Mucosa of descending colon (tissue), 3 donors: ENCODE results near the gene PRICKLE2. TPM values are rescaled to one million over a fixed set of nuclear protein-coding genes. Genes with fewer than 3 reads are reported as not detected.

ENCODE experiments used
- ATAC-seq: fragments of 200-7000 bp; cut with Tn5 transposase; one replicate; pipeline ENCODE4 v1.9.1; 2020; ENCODE audit warnings: mild to moderate bottlenecking, moderate library complexity
- DNase-seq, 3 donors: peaks; one replicate each; pipeline ENCODE4 v3.0.0-alpha.2; 2020
- H3K36me3 ChIP-seq: fragments of 200-600 bp; one replicate; pipeline ENCODE4 v1.8.0; 2021; ENCODE audit warnings: low read depth, mild to moderate bottlenecking
- H3K4me1 ChIP-seq: fragments of 200-600 bp; one replicate; pipeline ENCODE4 v1.8.0; 2021; ENCODE audit warnings: low read depth, mild to moderate bottlenecking
- H3K4me3 ChIP-seq: fragments of 200-600 bp; one replicate; pipeline ENCODE4 v1.8.0; 2021; ENCODE audit warnings: mild to moderate bottlenecking
- H3K9me3 ChIP-seq: fragments of 200-600 bp; one replicate; pipeline ENCODE4 v1.8.0; 2021; ENCODE audit warnings: mild to moderate bottlenecking
- CTCF ChIP-seq: fragments of 200-600 bp; IDR thresholded peaks from one replicate; pipeline ENCODE4 v1.8.0; 2022; ENCODE audit warnings: antibody characterized with exemption, mild to moderate bottlenecking
- intact Hi-C, 2 donors: fragments of 100-400 bp; cut with DNase I in 1 of 2; cut with micrococcal nuclease in 1 of 2; formaldehyde crosslinking; loops; one replicate each; pipeline versions ENCODE4 v1.11.0 to v1.11.1; 2022; cut with DNase I, micrococcal nuclease
- long read RNA-seq, 2 donors: library from polyadenylated mRNA; unstranded; transcript quantifications; one replicate each; pipeline ENCODE4 v2.0.0, GENCODE V29; 2019 to 2021
- total RNA-seq, 3 donors: library from RNA; stranded (reverse); fragmentation: NEBNext Ultra II Directional in 2 of 3; extraction: Animal tissue kit (Norgen Biotek cat#: 25700) in 2 of 3; gene quantifications; one replicate each; pipeline versions ENCODE4 v1.2.1 to v1.2.4, GENCODE V29; 2021 to 2023
- donor health status: DM: no; HTN: no; CAD: no; lungs with moderate emphysema.
- donor health status: DM: no; HTN: no; CAD: no.
- donor health status: DM: no; HTN: yes; CAD: no.

PRICKLE2 gene
- 10 to 100 TPM in 1 of 3 donors, 1 to 10 TPM in 2; 4.3 to 66.3 (median 7.0) TPM for total RNA-seq
- long read RNA-seq, donor 1, full-length matches to known transcripts = 13 of 22 reads
- long read RNA-seq, donor 1, partial matches to known transcripts = 4 of 22 reads
- long read RNA-seq, donor 1, other reads (novel, unspliced or antisense) = 5 of 22 reads
- long read RNA-seq, donor 2, full-length matches to known transcripts = 1 of 1 reads
- long read RNA-seq, donor 2, partial matches to known transcripts = 0 of 1 reads
- long read RNA-seq, donor 2, other reads (novel, unspliced or antisense) = 0 of 1 reads

DNA sequence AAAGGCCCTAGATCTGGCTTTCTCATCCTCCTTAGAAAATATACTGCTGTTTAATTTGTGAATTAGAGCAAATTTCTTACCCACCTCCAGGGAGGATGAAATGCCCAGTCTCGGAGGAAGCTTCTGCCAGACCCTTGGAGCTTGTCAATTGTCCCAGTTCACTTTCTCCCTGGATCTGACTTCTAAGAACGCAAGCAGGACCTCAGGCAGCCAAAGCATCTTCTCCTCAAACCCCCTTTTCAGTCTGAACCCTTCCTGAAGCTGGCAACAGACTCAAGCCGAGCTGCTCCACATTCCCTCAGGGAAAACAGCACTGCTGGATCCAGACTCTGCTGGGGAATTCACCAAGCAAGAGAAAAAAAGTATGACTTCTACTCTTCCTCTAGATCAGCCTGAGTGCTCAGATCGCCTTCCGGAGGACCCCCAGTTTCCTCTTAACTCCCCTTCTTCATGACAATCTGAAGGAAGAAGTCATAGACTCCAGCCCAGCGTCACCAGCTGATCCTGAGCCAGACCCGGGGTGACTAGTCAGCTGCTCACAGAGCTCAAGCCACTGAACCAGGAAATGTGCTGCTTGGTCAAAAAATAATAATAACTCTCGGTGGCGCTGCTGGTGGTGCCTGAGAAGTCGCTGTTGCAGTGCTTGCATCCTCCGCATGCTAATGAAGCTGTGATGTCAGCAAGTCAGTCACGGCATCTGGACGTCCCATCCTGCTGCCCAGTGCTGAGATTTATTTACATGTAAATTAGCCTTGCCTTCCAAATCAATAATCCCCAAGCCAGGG, at the start of gene PRICKLE2:
TSS of gene PRICKLE2 (minus strand) at position 641 of the 785 bp plus-strand sequence. CDS start 26,539 bp downstream, outside the sequence.
- intact Hi-C loops = no loop called here
- no peak within 1 kb of the TSS for H3K4me3 ChIP-seq
- TF ChIP-seq CTCF = no peak
- peak; percentile 58 for ATAC-seq
- H3K4me1 ChIP-seq = no peaks in the 10 kb centered on the region
- no peaks in the 10 kb centered on the region for H3K36me3 ChIP-seq
- no peaks in the 10 kb centered on the region for H3K9me3 ChIP-seq
- peak; percentile 46 to 66 (median 53) for DNase-seq

- H3K9me3 ChIP-seq = no peaks in the 10 kb centered on the region
- ATAC-seq (no peak), DNase-seq (no peak)
- no peaks in the 10 kb centered on the region for H3K4me1 ChIP-seq
- TF ChIP-seq CTCF = no peak
- intact Hi-C loops = no loop called here
- no peak overlapping the region for H3K4me3 ChIP-seq
- no peaks in the 10 kb centered on the region for H3K36me3 ChIP-seq
Measured at GRCh38 chr3:64272842-64273241, 47.6 kb upstream of the PRICKLE2 start.

DNA sequence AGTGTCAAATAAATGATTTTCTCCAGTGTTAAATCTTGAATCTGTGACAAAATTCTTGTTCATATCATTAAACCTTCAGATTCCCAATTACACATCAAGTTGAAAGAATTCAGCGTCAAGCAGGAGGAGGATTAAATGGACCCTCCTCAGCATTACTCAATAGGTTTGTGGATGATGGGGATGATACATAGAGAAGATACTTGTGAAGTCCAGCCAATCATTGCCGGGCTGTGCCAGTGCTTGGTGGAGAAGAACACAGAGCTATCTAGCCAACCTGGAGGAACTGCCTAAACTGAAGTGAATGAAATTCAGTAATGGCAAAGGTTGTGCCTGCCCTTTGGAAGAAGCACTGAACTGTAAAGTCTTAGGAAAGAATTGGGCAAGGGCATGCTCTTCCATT, 47.0 kb upstream of the PRICKLE2 start:
- no peak for DNase-seq
- H3K4me3 ChIP-seq = no peak overlapping the region
- H3K4me1 ChIP-seq = no peaks in the 10 kb centered on the region
- H3K36me3 ChIP-seq = no peaks in the 10 kb centered on the region
- ATAC-seq = no peak
- intact Hi-C loops = no loop called here
- TF ChIP-seq CTCF = no peak
- no peaks in the 10 kb centered on the region for H3K9me3 ChIP-seq

DNA sequence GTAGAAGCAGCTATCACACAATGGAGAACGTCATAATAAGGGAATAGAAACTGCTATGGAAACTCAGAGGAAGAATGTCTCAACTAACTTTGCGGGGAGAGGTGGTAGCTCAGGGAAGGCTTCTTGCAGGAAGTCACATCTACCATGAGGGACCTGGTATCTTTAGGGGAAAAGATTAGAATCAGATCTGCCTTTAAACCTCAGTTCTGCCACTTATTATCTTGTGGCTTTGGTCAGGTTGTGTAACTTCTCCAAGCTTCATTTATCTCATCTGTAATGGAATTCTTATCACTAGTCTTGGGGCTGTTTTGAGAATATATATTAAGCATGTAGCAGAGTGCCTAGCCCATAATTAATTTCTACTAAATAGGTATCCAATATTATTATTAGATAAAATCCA, 46.4 kb upstream of the PRICKLE2 start:
- H3K9me3 ChIP-seq = no peaks in the 10 kb centered on the region
- H3K36me3 ChIP-seq = no peaks in the 10 kb centered on the region
- no peak overlapping the region for H3K4me3 ChIP-seq
- intact Hi-C loops = no loop called here
- no peaks in the 10 kb centered on the region for H3K4me1 ChIP-seq
- ATAC-seq (no peak), DNase-seq (no peak)
- TF ChIP-seq CTCF = no peak

- intact Hi-C loops = no loop called here
- no peak for TF ChIP-seq CTCF
- no peak for DNase-seq
- H3K4me1 ChIP-seq = no peaks in the 10 kb centered on the region
- no peak for ATAC-seq
- no peaks in the 10 kb centered on the region for H3K9me3 ChIP-seq
- H3K4me3 ChIP-seq = no peak overlapping the region
- no peaks in the 10 kb centered on the region for H3K36me3 ChIP-seq
Measured at GRCh38 chr3:64270866-64271260, 45.6 kb upstream of the PRICKLE2 start.
